IMR-90 (cell line): ENCODE data around the gene RGMB. TPM values are rescaled to one million over a fixed set of nuclear protein-coding genes. Genes with fewer than 3 reads are reported as not detected.

Experiments used
- CTCF ChIP-seq: conservative IDR thresholded peaks from 2 replicates; pipeline ENCODE4 v1.5.1; 2012; ENCODE audit warnings: mild to moderate bottlenecking, low read depth, low read length, improper control_type of control experiment
- polyA plus RNA-seq, 3 experiments: library from polyadenylated mRNA; depleted of rRNA; stranded (reverse); fragments of >200 nt; gene quantifications; 2 replicates each; pipeline ENCODE4 v1.2.3, GENCODE V29; 2012; ENCODE audit warnings: low replicate concordance in 1 of 3
- total RNA-seq: library from RNA; depleted of rRNA; stranded (reverse); fragments of >200 nt; gene quantifications from 2 replicates; pipeline ENCODE4 v1.2.3, GENCODE V29; 2012

RGMB gene
- total and polyA plus RNA-seq, 2 of the 4 experiments (the other 2 are of a cell fraction) = 74.4 to 129 TPM

- peak; percentile 93 for TF ChIP-seq CTCF
Observed at GRCh38 chr5:98771382-98772109, 1.9 kb upstream of the RGMB start (continued).
